Measurements from ENCODE around the gene ZSWIM1.
A peak's percentile ranks its signal among the peaks of the same experiment; 100 is the strongest.

ZSWIM1 gene

GRCh38 chr20:45907219-45907948 is 26.4 kb downstream of the ZSWIM1 start:
- no peak for DNase-seq (ENCODE audit: low read depth in 1 of 2, low spot score in 1 of 2)

GRCh38 chr20:45908084-45908483 is 27.1 kb downstream of the ZSWIM1 start:
- DNase-seq (ENCODE audit: low read depth in 1 of 2, low spot score in 1 of 2), result no peak

GRCh38 chr20:45909336-45909808 is 28.3 kb downstream of the ZSWIM1 start:
- no peak for DNase-seq (ENCODE audit: low read depth in 1 of 2, low spot score in 1 of 2)

GRCh38 chr20:45909817-45910669 is 29.0 kb downstream of the ZSWIM1 start:
- no peak for DNase-seq (ENCODE audit: low read depth in 1 of 2, low spot score in 1 of 2)

- peak; percentile 86 to 92 for DNase-seq (ENCODE audit: low read depth in 1 of 2, low spot score in 1 of 2)
Observed at GRCh38 chr20:45910670-45911485, 29.9 kb downstream of the ZSWIM1 start.

- no peak for DNase-seq (ENCODE audit: low read depth in 1 of 2, low spot score in 1 of 2)
Observed at GRCh38 chr20:45911486-45912343, 30.7 kb downstream of the ZSWIM1 start, which contains the start of gene PLTP. TSS of gene PLTP (minus strand) at chr20:45912155. CDS start at chr20:45911452, 703 bp downstream.

GRCh38 chr20:45912344-45912682 is 31.3 kb downstream of the ZSWIM1 start:
- no peak for DNase-seq (ENCODE audit: low read depth in 1 of 2, low spot score in 1 of 2)

- no peak for DNase-seq (ENCODE audit: low read depth in 1 of 2, low spot score in 1 of 2)
Observed at GRCh38 chr20:45913116-45913515, 32.1 kb downstream of the ZSWIM1 start.

- no peak for DNase-seq (ENCODE audit: low read depth in 1 of 2, low spot score in 1 of 2)
Observed at GRCh38 chr20:45917790-45918141, 36.7 kb downstream of the ZSWIM1 start.

- DNase-seq (ENCODE audit: low read depth in 1 of 2, low spot score in 1 of 2), result no peak
Observed at GRCh38 chr20:45918182-45918737, 37.2 kb downstream of the ZSWIM1 start.

- DNase-seq (ENCODE audit: low read depth in 1 of 2, low spot score in 1 of 2), result no peak
Observed at GRCh38 chr20:45918779-45919537, 37.9 kb downstream of the ZSWIM1 start.

- no peak for DNase-seq (ENCODE audit: low read depth in 1 of 2, low spot score in 1 of 2)
Observed at GRCh38 chr20:45919542-45920399, 38.7 kb downstream of the ZSWIM1 start.

- no peak for DNase-seq (ENCODE audit: low read depth in 1 of 2, low spot score in 1 of 2)
Observed at GRCh38 chr20:45920462-45921336, 39.7 kb downstream of the ZSWIM1 start.

- no peak for DNase-seq (ENCODE audit: low read depth in 1 of 2, low spot score in 1 of 2)
Observed at GRCh38 chr20:45921337-45922189, 40.5 kb downstream of the ZSWIM1 start.

- DNase-seq (ENCODE audit: low read depth in 1 of 2, low spot score in 1 of 2), result no peak
Observed at GRCh38 chr20:45924391-45925261, 43.6 kb downstream of the ZSWIM1 start.

Data from activated CD4-positive, alpha-beta T cell treated with anti-CD3 and anti-CD28 coated beads, Interleukin-2, amount 50 U/mL, for 24 hours (primary cell).